MCF 10A (cell line): Measurements from ENCODE around the gene CACNA2D3. TPM values are rescaled to one million over a fixed set of nuclear protein-coding genes. Genes with fewer than 3 reads are reported as not detected.

Experiments used
- BruUV-seq: library from RNA; stranded (reverse); fragments of 400-500 nt; replicated peaks from 2 replicates; lab custom pipeline; 2021; lab: Mats Ljungman, UMichigan
- CTCF ChIA-PET: fragments of 300-600 bp; sonication (Branson Sonifier 250); formaldehyde crosslinking; extraction: SDS; loops from one replicate; lab custom pipeline; 2021; ENCODE audit warnings: antibody characterized with exemption, inconsistent platforms; lab: Yijun Ruan, JAX
- POLR2A ChIA-PET: fragments of 300-600, 350-650 bp; sonication (Branson Sonifier 250); formaldehyde crosslinking; extraction: SDS; loops from one replicate; lab custom pipeline; 2020; ENCODE audit warnings: antibody characterized with exemption, inconsistent platforms; lab: Yijun Ruan, JAX
- DNase-seq: peaks from one replicate; pipeline ENCODE4 v3.0.0-alpha.2; 2018; ENCODE audit not compliant: unreplicated experiment
- H3K27ac Mint-ChIP-seq: one replicate; pipeline ENCODE4 v1.8.0; 2022; ENCODE audit warnings: mild to moderate bottlenecking, low read depth, mixed read lengths; ENCODE audit not compliant: unreplicated experiment
- H3K27me3 Mint-ChIP-seq: one replicate; pipeline ENCODE4 v1.8.0; 2022; ENCODE audit warnings: mixed read lengths; ENCODE audit not compliant: insufficient read depth, unreplicated experiment
- H3K36me3 Mint-ChIP-seq: one replicate; pipeline ENCODE4 v1.8.0; 2022; ENCODE audit warnings: mild to moderate bottlenecking, moderate library complexity, mixed read lengths; ENCODE audit not compliant: insufficient read depth, unreplicated experiment
- H3K4me1 Mint-ChIP-seq: one replicate; pipeline ENCODE4 v1.8.0; 2022; ENCODE audit warnings: mixed read lengths; ENCODE audit not compliant: insufficient read depth, unreplicated experiment
- H3K4me3 Mint-ChIP-seq: one replicate; pipeline ENCODE4 v1.8.0; 2022; ENCODE audit warnings: mild to moderate bottlenecking, moderate library complexity, mixed read lengths; ENCODE audit not compliant: unreplicated experiment
- H3K9me3 Mint-ChIP-seq: one replicate; pipeline ENCODE4 v1.8.0; 2022; ENCODE audit warnings: mixed read lengths; ENCODE audit not compliant: unreplicated experiment
- CTCF ChIP-seq: fragments of 200-600 bp; IDR thresholded peaks from one replicate; pipeline ENCODE4 v1.8.0; 2022; ENCODE audit warnings: antibody characterized with exemption, mild to moderate bottlenecking; ENCODE audit not compliant: unreplicated experiment
- intact Hi-C: fragments of 100-400 bp; cut with micrococcal nuclease; formaldehyde crosslinking; loops from 2 replicates; pipeline ENCODE4 v1.14.1; 2022
- total RNA-seq: library from RNA; stranded (reverse); gene quantifications from 2 replicates; pipeline ENCODE4 v1.2.3, GENCODE V29; 2022

CACNA2D3 gene
- total RNA-seq, 1 experiment from 2014 or later, result 2.3 TPM

- H3K27me3 Mint-ChIP-seq, result peaks cover 3% of the 10 kb centered on the region
- H3K4me3 Mint-ChIP-seq, result no peak overlapping the region
- no peak for DNase-seq
- no peaks in the 10 kb centered on the region for H3K36me3 Mint-ChIP-seq
- no peak for TF ChIP-seq CTCF
- peaks cover 11% of the 10 kb centered on the region for H3K9me3 Mint-ChIP-seq
- H3K4me1 Mint-ChIP-seq, result no peaks in the 10 kb centered on the region
- intact Hi-C loops, result no loop called here
- no peak overlapping the region for H3K27ac Mint-ChIP-seq
- BruUV-seq, result no TSS peak
- POLR2A ChIA-PET, result no interaction called here
- CTCF ChIA-PET, result no interaction called here
These were observed 609.5 kb downstream of the CACNA2D3 start for GRCh38 chr3:54731732-54732445.

GRCh38 chr3:54733106-54734006 lies 611.0 kb downstream of the CACNA2D3 start:
- intact Hi-C loops, result no loop called here
- no peak for TF ChIP-seq CTCF
- no TSS peak for BruUV-seq
- H3K4me1 Mint-ChIP-seq, result no peaks in the 10 kb centered on the region
- DNase-seq, result no peak
- POLR2A ChIA-PET, result no interaction called here
- no peaks in the 10 kb centered on the region for H3K36me3 Mint-ChIP-seq
- peaks cover 4% of the 10 kb centered on the region for H3K9me3 Mint-ChIP-seq
- H3K27ac Mint-ChIP-seq, result no peak overlapping the region
- peaks cover 11% of the 10 kb centered on the region for H3K27me3 Mint-ChIP-seq
- CTCF ChIA-PET, result interaction anchor here (1.0 kb wide), 1 partner anchor 13 kb away, joined by 3 read pairs; no protein-coding TSS in a partner anchor
- no peak overlapping the region for H3K4me3 Mint-ChIP-seq

GRCh38 chr3:54736459-54736858 lies 614.1 kb downstream of the CACNA2D3 start:
- TF ChIP-seq CTCF, result no peak
- BruUV-seq, result no TSS peak
- Mint-ChIP-seq H3K9me3 (no peaks in the 10 kb centered on the region), H3K27ac (no peak overlapping the region), H3K4me1 (no peaks in the 10 kb centered on the region), H3K4me3 (no peak overlapping the region), H3K36me3 (no peaks in the 10 kb centered on the region), H3K27me3 (peaks cover 11% of the 10 kb centered on the region)
- intact Hi-C loops, result no loop called here
- no peak for DNase-seq
- ChIA-PET CTCF (no interaction called here), POLR2A (interaction anchor here (1.2 kb wide), 1 partner anchor 10 kb away, joined by 3 read pairs; no protein-coding TSS in a partner anchor)

GRCh38 chr3:54743755-54744154 lies 621.4 kb downstream of the CACNA2D3 start:
- ChIA-PET CTCF (no interaction called here), POLR2A (no interaction called here)
- Mint-ChIP-seq H3K27me3 (peaks cover 17% of the 10 kb centered on the region), H3K27ac (no peak overlapping the region), H3K4me3 (no peak overlapping the region), H3K36me3 (peaks cover 5% of the 10 kb centered on the region), H3K4me1 (no peaks in the 10 kb centered on the region), H3K9me3 (no peaks in the 10 kb centered on the region)
- no peak for DNase-seq
- intact Hi-C loops, result no loop called here
- BruUV-seq, result no TSS peak
- no peak for TF ChIP-seq CTCF
